HepG2 (cell line): ENCODE data around the gene NDUFS2. TPM values are rescaled to one million over a fixed set of nuclear protein-coding genes. Genes with fewer than 3 reads are reported as not detected.

Source experiments
- ATF6 ChIP-seq: sonication (generic); formaldehyde crosslinking; conservative IDR thresholded peaks from 2 replicates; pipeline ENCODE4 v1.4.0; 2020; ENCODE audit warnings: missing genetic modification reagents
- CENPBD1 ChIP-seq: sonication (generic); formaldehyde crosslinking; IDR thresholded peaks from 2 replicates; pipeline ENCODE4 v1.8.0; 2022; ENCODE audit warnings: missing genetic modification reagents, low read depth, mild to moderate bottlenecking, borderline replicate concordance
- CTCF ChIP-seq: sonication (generic); formaldehyde crosslinking; IDR thresholded peaks from 2 replicates; pipeline ENCODE4 v1.5.0; 2020; ENCODE audit warnings: mild to moderate bottlenecking, missing genetic modification reagents, moderate library complexity
- DNMT1 ChIP-seq: sonication (generic); formaldehyde crosslinking; IDR thresholded peaks from 2 replicates; pipeline ENCODE4 v1.5.1; 2020; ENCODE audit warnings: mild to moderate bottlenecking, missing genetic modification reagents
- GABPB1 ChIP-seq: IDR thresholded peaks from 2 replicates; pipeline ENCODE4 v1.6.1; 2016; ENCODE audit warnings: mild to moderate bottlenecking, missing genetic modification reagents, moderate library complexity, missing compliant biosample characterization
- HES4 ChIP-seq: sonication (generic); formaldehyde crosslinking; IDR thresholded peaks from 2 replicates; pipeline ENCODE4 v1.9.0; 2021; ENCODE audit warnings: mild to moderate bottlenecking, missing genetic modification reagents, borderline replicate concordance
- HNF1B ChIP-seq: sonication (generic); formaldehyde crosslinking; IDR thresholded peaks from 2 replicates; pipeline ENCODE4 v1.5.1; 2020; ENCODE audit warnings: mild to moderate bottlenecking, moderate library complexity, missing genetic modification reagents
- ISL2 ChIP-seq: sonication (generic); formaldehyde crosslinking; IDR thresholded peaks from 2 replicates; pipeline ENCODE4 v1.5.0; 2020; ENCODE audit warnings: missing genetic modification reagents
- KLF6 ChIP-seq: IDR thresholded peaks from 2 replicates; pipeline ENCODE4 v1.8.0; 2016; ENCODE audit warnings: missing biosample characterization, missing genetic modification reagents
- NPAS2 ChIP-seq: sonication (generic); formaldehyde crosslinking; IDR thresholded peaks from 2 replicates; pipeline ENCODE4 v1.8.0; 2022; ENCODE audit warnings: mild to moderate bottlenecking, missing genetic modification reagents, borderline replicate concordance
- PHB2 ChIP-seq: fragments of 450-650 bp; IDR thresholded peaks from 2 replicates; pipeline ENCODE4 v1.6.1; 2018; ENCODE audit not compliant: partially characterized antibody
- RFX1 ChIP-seq: fragments of 450-650 bp; IDR thresholded peaks from 2 replicates; pipeline ENCODE4 v1.6.1; 2017
- SNAPC2 ChIP-seq: sonication (generic); formaldehyde crosslinking; IDR thresholded peaks from 2 replicates; pipeline ENCODE4 v1.8.1; 2022; ENCODE audit warnings: mild to moderate bottlenecking, missing genetic modification reagents
- TBL1XR1 ChIP-seq: fragments of 150-350 bp; IDR thresholded peaks from 2 replicates; pipeline ENCODE4 v1.6.1; 2014; ENCODE audit warnings: borderline replicate concordance, low read length; ENCODE audit not compliant: partially characterized antibody
- ZFP36 ChIP-seq: fragments of 150-350 bp; IDR thresholded peaks from 2 replicates; pipeline ENCODE4 v1.6.1; 2018; ENCODE audit warnings: borderline replicate concordance, low read length, low read depth; ENCODE audit not compliant: partially characterized antibody
- ZMAT5 ChIP-seq: sonication (generic); formaldehyde crosslinking; IDR thresholded peaks from 2 replicates; pipeline ENCODE4 v1.5.0; 2020; ENCODE audit warnings: mild to moderate bottlenecking, low read depth, missing genetic modification reagents, borderline replicate concordance
- ZNF121 ChIP-seq: sonication (generic); formaldehyde crosslinking; IDR thresholded peaks from 2 replicates; pipeline ENCODE4 v1.5.0; 2020; ENCODE audit warnings: mild to moderate bottlenecking, missing genetic modification reagents
- ZNF580 ChIP-seq: IDR thresholded peaks from 2 replicates; pipeline ENCODE4 v1.6.1; 2016; ENCODE audit warnings: low read depth, borderline replicate concordance
- ZNF710 ChIP-seq: sonication (generic); formaldehyde crosslinking; IDR thresholded peaks from 2 replicates; pipeline ENCODE4 v1.5.0; 2020; ENCODE audit warnings: mild to moderate bottlenecking, missing genetic modification reagents, borderline replicate concordance
- ZNF878 ChIP-seq: sonication (generic); formaldehyde crosslinking; IDR thresholded peaks from 2 replicates; pipeline ENCODE4 v1.8.1; 2023; ENCODE audit warnings: mild to moderate bottlenecking, missing genetic modification reagents, moderate library complexity
- ZNF883 ChIP-seq: sonication (generic); formaldehyde crosslinking; IDR thresholded peaks from 2 replicates; pipeline ENCODE4 v1.5.1; 2020; ENCODE audit warnings: mild to moderate bottlenecking, missing genetic modification reagents; ENCODE audit errors: not compliant biosample characterization
- polyA plus RNA-seq, 8 experiments: library from polyadenylated mRNA; depleted of rRNA in 3 of 8; stranded (reverse) in 7 of 8; unstranded in 1 of 8; fragments of >200 nt; fragmentation: Illumina TruSeq in 4 of 8; extraction: Trizol in 4 of 8; gene quantifications; 2 replicates each; pipeline versions ENCODE4 v1.2.1 to v1.2.3, GENCODE V29; 2011 to 2016; ENCODE audit warnings: low read depth in 4 of 8, missing spikeins in 1 of 8, mixed read lengths in 1 of 8; ENCODE audit not compliant: insufficient read depth in 1 of 8
- total RNA-seq, 5 experiments: library from RNA; depleted of rRNA; stranded (reverse); fragments of >200 nt; fragmentation: Illumina TruSeq; extraction: Trizol; gene quantifications; 2 replicates each; pipeline ENCODE4 v1.2.3, GENCODE V29; 2016; ENCODE audit warnings: low read depth in 1 of 5

The NDUFS2 gene
- total and polyA plus RNA-seq, 2 of the 13 experiments (the other 11 are each of a cell fraction or from before 2014, with no cell fraction given), result 89.9 to 118 TPM

- peak; percentile 38; the same call in 1 of the 2 replicates for TF ChIP-seq GABPB1 (CRISPR knock-in tag)
- peak; percentile 66 for TF ChIP-seq ZNF883 (CRISPR knock-in tag)
- no peak for TF ChIP-seq ZNF878
- TF ChIP-seq SNAPC2, result no peak
- TF ChIP-seq HNF1B (CRISPR knock-in tag), result peak; percentile 58; the same call in 1 of the 2 replicates
- TF ChIP-seq HES4 (CRISPR knock-in tag), result no peak
- no peak for TF ChIP-seq ZMAT5
- TF ChIP-seq KLF6 (CRISPR knock-in tag), result no peak
- TF ChIP-seq CTCF, result peak; percentile 59
- TF ChIP-seq ZNF580 (CRISPR knock-in tag), result no peak
- no peak for TF ChIP-seq ISL2
- no peak for TF ChIP-seq DNMT1
- no peak for TF ChIP-seq RFX1
- TF ChIP-seq ATF6 (CRISPR knock-in tag), result no peak
- no peak for TF ChIP-seq ZNF121 (CRISPR knock-in tag)
- TF ChIP-seq PHB2, result no peak
- no peak for TF ChIP-seq NPAS2 (CRISPR knock-in tag)
- no peak for TF ChIP-seq TBL1XR1
- TF ChIP-seq ZNF710 (CRISPR knock-in tag), result no peak
- no peak for TF ChIP-seq ZFP36
- no peak for TF ChIP-seq CENPBD1 (CRISPR knock-in tag)
These were observed 3.8 kb upstream of the NDUFS2 start (continued) for GRCh38 chr1:161198194-161198896.
